Psoas muscle (tissue), 8 donors: ENCODE measurements around the gene ADAM21. TPM values are rescaled to one million over a fixed set of nuclear protein-coding genes. Genes with fewer than 3 reads are reported as not detected.
"Not testable (repeated sequence)": the region's sequence is repeated elsewhere in the genome, so short reads cannot be mapped to it uniquely, and the experiment has no call there.

ENCODE experiments used
- ATAC-seq, 4 donors: fragments of 200-7000 bp; cut with Tn5 transposase; one replicate each; pipeline ENCODE4 v1.9.1; 2020; ENCODE audit warnings: moderate library complexity in 3 of 4, mild to moderate bottlenecking in 2 of 4
- DNase-seq, 2 donors: peaks; one replicate each; pipeline ENCODE4 v3.0.0-alpha.2; 2020
- H3K27ac ChIP-seq: fragments of 200-600 bp; one replicate; pipeline ENCODE4 v1.8.0; 2022
- H3K27me3 ChIP-seq, 3 donors: fragments of 200-600 bp in 1 of 3; one replicate each; pipeline versions ENCODE4 v1.6.1 to v1.8.0; 2013 to 2022; ENCODE audit warnings: low read length in 2 of 3, mild to moderate bottlenecking in 2 of 3, moderate library complexity in 1 of 3; ENCODE audit not compliant: insufficient read depth in 3 of 3
- H3K36me3 ChIP-seq, 2 donors: fragments of 200-600 bp in 1 of 2; one replicate each; pipeline versions ENCODE4 v1.6.1 to v1.8.0; 2013 to 2022; ENCODE audit warnings: low read depth in 1 of 2, mild to moderate bottlenecking in 1 of 2, moderate library complexity in 1 of 2; ENCODE audit not compliant: insufficient read depth in 1 of 2
- H3K4me1 ChIP-seq: fragments of 200-600 bp; one replicate; pipeline ENCODE4 v1.8.0; 2022
- H3K4me3 ChIP-seq: fragments of 200-600 bp; one replicate; pipeline ENCODE4 v1.8.0; 2022; ENCODE audit warnings: mild to moderate bottlenecking
- H3K9me3 ChIP-seq: fragments of 200-600 bp; one replicate; pipeline ENCODE4 v1.8.0; 2022
- CTCF ChIP-seq: fragments of 200-600 bp; IDR thresholded peaks from one replicate; pipeline ENCODE4 v1.8.0; 2022; ENCODE audit warnings: antibody characterized with exemption
- WGBS, 3 donors: extraction: QIAGEN DNeasy Blood & Tissue Kit; methylation state at CpG; one replicate each; pipeline versions ENCODE4 v1.1.6 to v1.1.7; 2013; 5-methylcytosine and 5-hydroxymethylcytosine counted together
- intact Hi-C, 2 donors: fragments of 100-400 bp; cut with DNase I; formaldehyde crosslinking; loops; one replicate each; pipeline versions ENCODE4 v1.11.0 to v1.14.2; 2022
- long read RNA-seq, 2 donors: library from polyadenylated mRNA; unstranded; transcript quantifications; one replicate each; pipeline ENCODE4 v2.0.0, GENCODE V29; 2021
- polyA plus RNA-seq, 3 donors: library from polyadenylated mRNA; stranded (reverse); fragments of 200-250 nt; gene quantifications; one replicate each; pipeline ENCODE4 v1.2.3, GENCODE V29; 2013
- total RNA-seq, 4 donors: library from RNA; stranded (reverse); fragmentation: NEBNext Ultra II Directional in 2 of 4; extraction: Animal tissue kit (Norgen Biotek cat#: 25700) in 2 of 4; gene quantifications; one replicate each; pipeline versions ENCODE4 v1.2.1 to v1.2.4, GENCODE V29; 2021 to 2023
- donor health status: healthy with polysubstance abuse.
- donor health status: DM: no; HTN: no; CAD: no; lungs with moderate emphysema.
- donor health status: Bipolar disorder and iron deficiency.
- donor health status: healthy.
- donor health status: DM: yes; HTN: yes; CAD: no.
- donor health status: DM: no; HTN: no; CAD: no.
- donor health status: DM: no; HTN: no; CAD: no.
- donor health status: DM: yes; HTN: yes; CAD: no.

The ADAM21 gene
- total RNA-seq (under 1 TPM; 0.10 to 0.26 (median 0.17) TPM), polyA plus RNA-seq (1 to 10 TPM in 1 of 3 donors, under 1 TPM in 1, not detected in 1; 0.21 to 1.0 TPM)
- long read RNA-seq, donor 1, result 0 reads
- long read RNA-seq, donor 2, partial matches to known transcripts, result 0 of 1 reads
- long read RNA-seq, donor 2, other reads (novel, unspliced or antisense), result 1 of 1 reads

- intact Hi-C loops, result no loop called here
- Histone ChIP-seq H3K27ac (no peak within 1 kb of the TSS), H3K4me1 (no peaks in the 10 kb centered on the region), H3K36me3 (no peaks in the 10 kb centered on the region), H3K27me3 (no peaks in the 10 kb centered on the region), H3K9me3 (no peaks in the 10 kb centered on the region), H3K4me3 (no peak within 1 kb of the TSS)
- DNase-seq (no peak), ATAC-seq (no peak)
- 89 to 100% (median 93%) methylated on average over 1 of the region's 1 CpG for WGBS, 3 donors
- no peak for TF ChIP-seq CTCF
Observed at GRCh38 chr14:70451874-70452273, at the start of gene ADAM21. ADAM21 (plus strand) TSS chr14:70452174; CDS start chr14:70457500, 5,326 bp downstream.

- H3K4me3 ChIP-seq, H3K9me3 ChIP-seq, H3K36me3 ChIP-seq, H3K4me1 ChIP-seq, H3K27me3 ChIP-seq, intact Hi-C loops, ATAC-seq, DNase-seq, H3K27ac ChIP-seq: not testable (repeated sequence)
- WGBS, 3 donors, result 54 to 67% (median 58%) methylated on average over 4 of the region's 4 CpGs
Observed at GRCh38 chr14:70403335-70403734, 48.6 kb upstream of the ADAM21 start.

- H3K36me3 ChIP-seq, DNase-seq, ATAC-seq, H3K4me3 ChIP-seq, H3K27me3 ChIP-seq, intact Hi-C loops, H3K4me1 ChIP-seq, H3K9me3 ChIP-seq, H3K27ac ChIP-seq: not testable (repeated sequence)
- 87 to 89% (median 87%) methylated on average over 4 of the region's 4 CpGs for WGBS, 3 donors
Observed at GRCh38 chr14:70406216-70406615, 45.8 kb upstream of the ADAM21 start.

- no peaks in the 10 kb centered on the region for H3K36me3 ChIP-seq
- no peaks in the 10 kb centered on the region for H3K9me3 ChIP-seq
- DNase-seq, result no peak
- no peaks in the 10 kb centered on the region for H3K27me3 ChIP-seq
- intact Hi-C loops, result no loop called here
- TF ChIP-seq CTCF, result no peak
- no peak overlapping the region for H3K4me3 ChIP-seq
- WGBS, 3 donors, result 96 to 97% (median 97%) methylated on average over 4 of the region's 4 CpGs
- H3K4me1 ChIP-seq, result peaks cover 4% of the 10 kb centered on the region
- no peak overlapping the region for H3K27ac ChIP-seq
- no peak for ATAC-seq
Observed at GRCh38 chr14:70407621-70408020, 44.4 kb upstream of the ADAM21 start.

GRCh38 chr14:70415788-70416187 is 36.2 kb upstream of the ADAM21 start:
- intact Hi-C loops, result no loop called here
- 51 to 54% (median 53%) methylated on average over 2 of the region's 2 CpGs for WGBS, 3 donors
- DNase-seq, result no peak
- H3K36me3 ChIP-seq, result no peaks in the 10 kb centered on the region
- H3K27ac ChIP-seq, result no peak overlapping the region
- peak overlapping the region; percentile 71 for H3K4me3 ChIP-seq
- no peak for TF ChIP-seq CTCF
- no peaks in the 10 kb centered on the region for H3K27me3 ChIP-seq
- peaks cover 4% of the 10 kb centered on the region for H3K4me1 ChIP-seq
- ATAC-seq, result no peak
- H3K9me3 ChIP-seq, result no peaks in the 10 kb centered on the region

GRCh38 chr14:70416338-70416724 is 35.6 kb upstream of the ADAM21 start:
- DNase-seq (no peak), ATAC-seq (peak in 1 of 4 donors; percentile 65)
- H3K27me3 ChIP-seq, result no peaks in the 10 kb centered on the region
- H3K27ac ChIP-seq, result peak overlapping the region; percentile 60
- no peak for TF ChIP-seq CTCF
- H3K36me3 ChIP-seq, result no peaks in the 10 kb centered on the region
- no peaks in the 10 kb centered on the region for H3K9me3 ChIP-seq
- WGBS, 3 donors, result 4 to 5% (median 4%) methylated on average over 9 of the region's 9 CpGs
- H3K4me3 ChIP-seq, result peak overlapping the region; percentile 71
- H3K4me1 ChIP-seq, result peaks cover 4% of the 10 kb centered on the region
- intact Hi-C loops, result no loop called here
